Fibroblast of villous mesenchyme (primary cell): ENCODE data around the gene IL12RB1. TPM values are rescaled to one million over a fixed set of nuclear protein-coding genes. Genes with fewer than 3 reads are reported as not detected.
"Not testable (repeated sequence)": the region's sequence is repeated elsewhere in the genome, so short reads cannot be mapped to it uniquely, and the experiment has no call there.

ENCODE experiments used
- DNase-seq: peaks from one replicate; pipeline ENCODE4 v3.0.0-alpha.2; 2010; ENCODE audit warnings: low read depth
- H3K4me3 ChIP-seq: 2 replicates; pipeline ENCODE4 v1.5.1; 2011; ENCODE audit warnings: low read depth, mild to moderate bottlenecking, low read length
- total RNA-seq: library from RNA; depleted of rRNA; stranded (reverse); fragments of >200 nt; gene quantifications from 2 replicates; pipeline ENCODE4 v1.2.3, GENCODE V29; 2012
- TF ChIP-seq, protein P1 (sequence below): IDR thresholded peaks from 2 replicates; pipeline ENCODE4 v1.5.1; 2012; ENCODE audit warnings: low read depth, mild to moderate bottlenecking, low read length; ENCODE audit not compliant: insufficient read depth

The IL12RB1 gene
- total RNA-seq, 1 donor, result 1.3 TPM

GRCh38 chr19:18089726-18090125 is 3.0 kb upstream of the IL12RB1 start:
- no peak overlapping the region for H3K4me3 ChIP-seq
- TF ChIP-seq, protein P1, sequence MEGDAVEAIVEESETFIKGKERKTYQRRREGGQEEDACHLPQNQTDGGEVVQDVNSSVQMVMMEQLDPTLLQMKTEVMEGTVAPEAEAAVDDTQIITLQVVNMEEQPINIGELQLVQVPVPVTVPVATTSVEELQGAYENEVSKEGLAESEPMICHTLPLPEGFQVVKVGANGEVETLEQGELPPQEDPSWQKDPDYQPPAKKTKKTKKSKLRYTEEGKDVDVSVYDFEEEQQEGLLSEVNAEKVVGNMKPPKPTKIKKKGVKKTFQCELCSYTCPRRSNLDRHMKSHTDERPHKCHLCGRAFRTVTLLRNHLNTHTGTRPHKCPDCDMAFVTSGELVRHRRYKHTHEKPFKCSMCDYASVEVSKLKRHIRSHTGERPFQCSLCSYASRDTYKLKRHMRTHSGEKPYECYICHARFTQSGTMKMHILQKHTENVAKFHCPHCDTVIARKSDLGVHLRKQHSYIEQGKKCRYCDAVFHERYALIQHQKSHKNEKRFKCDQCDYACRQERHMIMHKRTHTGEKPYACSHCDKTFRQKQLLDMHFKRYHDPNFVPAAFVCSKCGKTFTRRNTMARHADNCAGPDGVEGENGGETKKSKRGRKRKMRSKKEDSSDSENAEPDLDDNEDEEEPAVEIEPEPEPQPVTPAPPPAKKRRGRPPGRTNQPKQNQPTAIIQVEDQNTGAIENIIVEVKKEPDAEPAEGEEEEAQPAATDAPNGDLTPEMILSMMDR, result no peak
- no peak for DNase-seq

- H3K4me3 ChIP-seq, result not testable (repeated sequence)
- DNase-seq, result peak; percentile 76
Observed at GRCh38 chr19:18089096-18089541, 2.4 kb upstream of the IL12RB1 start.

GRCh38 chr19:18085702-18086457 is 854 bp downstream of the IL12RB1 start:
- no peak overlapping the region for H3K4me3 ChIP-seq
- TF ChIP-seq, protein P1, result no peak
- DNase-seq, result no peak

GRCh38 chr19:18083929-18084684 is 2.6 kb downstream of the IL12RB1 start:
- TF ChIP-seq, protein P1, result no peak
- H3K4me3 ChIP-seq, result no peak overlapping the region

GRCh38 chr19:18074192-18074591 is 12.5 kb downstream of the IL12RB1 start:
- H3K4me3 ChIP-seq, result no peak overlapping the region
- no peak for DNase-seq
- TF ChIP-seq, protein P1, result no peak

More at GRCh38 chr19:18083929-18084684, 2.6 kb downstream of the IL12RB1 start:
- DNase-seq, result no peak

DNA sequence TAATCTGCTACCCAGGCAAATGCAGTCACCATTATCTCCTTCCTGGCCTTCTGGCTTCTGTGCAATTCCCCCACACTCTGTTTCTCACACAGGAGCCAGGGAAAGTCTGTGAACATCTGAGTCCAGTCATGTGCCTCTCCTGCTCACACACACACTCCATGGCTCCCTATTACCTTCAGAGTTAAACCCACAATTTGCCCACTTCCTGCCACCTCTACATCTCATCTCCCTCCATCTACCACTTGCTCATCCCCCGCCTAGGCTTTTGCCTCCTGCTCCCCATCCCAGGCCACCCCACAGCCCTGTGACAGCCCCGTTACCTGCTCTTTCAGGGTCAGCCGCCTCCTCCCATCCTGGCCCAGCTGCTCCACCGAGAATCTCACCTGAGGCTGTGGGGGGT is 13.5 kb downstream of the IL12RB1 start:
- TF ChIP-seq, protein P1, result no peak
- no peak for DNase-seq

DNA sequence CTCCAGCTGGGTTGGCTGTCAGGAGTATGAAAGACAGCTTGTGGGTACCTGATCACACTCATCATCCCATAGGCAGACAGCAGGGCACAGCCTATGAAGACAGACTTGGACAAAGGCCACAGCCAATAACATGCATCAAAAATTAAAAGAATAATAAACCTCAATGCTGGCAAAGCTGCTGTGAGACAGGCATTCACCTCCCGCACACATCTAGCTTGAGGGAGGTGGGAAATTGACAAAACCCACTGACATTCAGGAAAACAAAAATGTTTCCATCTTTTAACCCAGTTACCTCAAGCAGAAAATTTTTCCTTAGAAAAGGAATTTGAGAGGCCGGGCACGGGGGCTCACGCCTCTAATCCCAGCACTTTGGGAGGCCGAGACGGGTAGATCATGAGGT is 14.4 kb downstream of the IL12RB1 start:
- H3K4me3 ChIP-seq, result no peak overlapping the region
- TF ChIP-seq, protein P1, result no peak
- no peak for DNase-seq

More for the DNA sequence above, 13.5 kb downstream of the IL12RB1 start:
- no peak overlapping the region for H3K4me3 ChIP-seq
